GM18873 (cell line): ENCODE results near the gene APOBEC3A.
"Not testable (repeated sequence)": the region's sequence is repeated elsewhere in the genome, so short reads cannot be mapped to it uniquely, and the experiment has no call there.

Experiments
- ATAC-seq: cut with Tn5 transposase; IDR thresholded peaks from one replicate; pipeline ENCODE4 v1.9.1; 2021; ENCODE audit warnings: mild to moderate bottlenecking, moderate library complexity, moderate number of reproducible peaks; ENCODE audit not compliant: unreplicated experiment, low FRiP score

APOBEC3A gene

DNA sequence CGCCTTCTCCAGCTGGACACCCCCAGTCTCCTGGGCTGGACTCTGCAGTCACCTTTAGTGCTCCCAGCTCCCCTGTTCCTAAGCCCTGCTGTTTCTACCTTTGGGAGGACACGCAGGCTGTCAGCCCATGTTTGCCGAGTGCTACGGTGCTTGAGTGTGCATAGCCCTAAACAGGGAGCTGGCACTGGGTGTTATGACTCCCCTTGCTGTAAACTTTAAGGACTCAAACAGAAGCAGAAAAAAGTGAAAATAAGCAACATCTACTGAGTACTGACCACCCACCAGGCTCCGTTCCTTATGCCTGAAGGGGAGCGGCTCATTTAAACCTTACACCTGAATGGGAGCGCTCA, 17.4 kb downstream of the APOBEC3A start:
- ATAC-seq: no peak

GRCh38 chr22:38977289-38977688, 19.9 kb downstream of the APOBEC3A start:
- not testable (repeated sequence) for ATAC-seq

DNA sequence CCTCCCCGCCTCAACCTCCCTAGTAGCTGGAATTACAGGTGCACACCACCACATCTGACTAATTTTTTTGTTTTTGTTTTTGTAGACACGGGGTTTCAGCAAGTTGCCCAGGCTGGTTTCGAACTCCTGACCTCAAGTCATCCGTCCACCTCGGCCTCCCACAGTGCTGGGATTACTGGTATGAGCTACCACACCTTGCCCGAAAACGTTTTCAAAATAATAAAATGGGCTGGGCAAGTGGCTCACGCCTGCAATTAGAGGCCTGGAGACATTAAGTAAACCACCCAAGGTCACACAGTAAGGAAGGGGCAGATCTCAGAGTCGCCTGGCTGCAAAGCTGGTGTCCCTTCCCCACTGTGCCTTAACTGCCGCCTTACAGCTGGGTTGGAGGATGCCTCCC, 23.2 kb downstream of the APOBEC3A start:
- ATAC-seq: not testable (repeated sequence)

DNA sequence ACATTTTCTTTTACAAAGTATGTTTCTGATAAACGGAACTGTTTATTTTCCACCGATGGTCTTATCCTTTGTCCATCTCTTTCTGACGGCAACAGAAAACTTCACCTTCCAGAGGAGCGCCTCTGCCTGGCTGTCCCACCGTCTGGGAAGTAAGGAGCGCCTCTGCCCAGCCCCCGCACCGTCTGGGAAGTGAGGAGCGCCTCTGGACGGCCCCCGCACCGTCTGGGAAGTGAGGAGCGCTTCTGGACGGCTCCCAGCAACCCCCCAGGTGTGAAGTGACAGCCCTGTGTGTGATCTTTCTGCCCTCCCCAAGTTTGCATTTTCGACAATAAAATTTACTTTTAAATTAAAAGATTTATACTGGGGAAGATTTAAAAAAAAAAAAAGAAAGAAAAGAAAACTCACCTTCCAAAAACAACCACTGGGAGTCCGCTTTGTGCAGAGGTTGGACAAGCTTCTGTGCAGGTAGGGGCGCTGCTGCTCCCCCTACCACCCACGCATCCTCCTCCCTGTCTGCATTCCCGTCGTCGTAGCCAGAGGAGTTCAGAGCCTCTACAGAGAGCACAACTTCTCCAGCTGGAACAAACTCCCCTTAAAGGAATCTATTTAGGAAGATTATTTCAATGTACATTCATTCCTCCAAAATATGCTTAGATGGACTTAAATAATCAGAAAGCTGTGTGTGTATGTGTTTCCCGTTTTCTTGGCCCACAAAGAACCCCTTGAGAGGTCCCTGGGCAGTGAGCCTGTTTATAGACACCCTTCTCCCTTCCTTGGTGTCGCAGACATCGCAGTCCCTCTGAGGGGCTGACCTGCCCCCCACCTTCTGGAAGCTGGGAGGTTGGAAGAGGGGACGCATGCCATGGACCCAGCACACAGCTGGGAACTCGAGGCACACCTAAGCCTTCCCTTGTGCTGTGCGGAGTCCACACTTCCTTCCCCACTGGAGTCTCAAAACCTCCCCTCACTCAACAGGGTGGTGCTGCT, 23.9 kb downstream of the APOBEC3A start:
- no peak for ATAC-seq

- peak; percentile 39 for ATAC-seq
Measured at GRCh38 chr22:38981992-38982927, 24.9 kb downstream of the APOBEC3A start, which contains the start of gene APOBEC3B. Gene APOBEC3B (plus strand): TSS chr22:38982347. CDS start chr22:38982454, 107 bp downstream.

GRCh38 chr22:38984224-38984623, 26.8 kb downstream of the APOBEC3A start:
- no peak for ATAC-seq

GRCh38 chr22:38984784-38985757, 27.7 kb downstream of the APOBEC3A start:
- peak; percentile 68 for ATAC-seq

DNA sequence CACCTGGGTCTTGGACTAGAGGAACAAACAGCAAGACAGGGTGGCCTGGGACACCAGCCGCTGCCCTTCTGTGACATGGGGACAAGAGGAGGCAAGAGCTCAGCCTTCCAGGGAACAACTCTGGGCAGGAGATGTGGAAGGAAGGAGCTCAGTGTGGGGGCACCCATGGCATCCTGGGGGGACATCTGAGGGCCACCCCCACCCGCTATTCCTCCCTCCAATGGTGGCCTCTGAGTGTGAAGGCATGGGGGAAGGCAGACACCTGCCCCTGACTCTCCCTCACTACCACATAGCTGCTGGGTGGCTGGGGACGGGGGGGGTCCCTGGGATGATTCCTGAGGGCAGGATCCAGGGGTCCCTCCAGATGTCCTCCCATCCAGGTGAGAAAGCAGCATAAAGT, 29.2 kb downstream of the APOBEC3A start:
- no peak for ATAC-seq

DNA sequence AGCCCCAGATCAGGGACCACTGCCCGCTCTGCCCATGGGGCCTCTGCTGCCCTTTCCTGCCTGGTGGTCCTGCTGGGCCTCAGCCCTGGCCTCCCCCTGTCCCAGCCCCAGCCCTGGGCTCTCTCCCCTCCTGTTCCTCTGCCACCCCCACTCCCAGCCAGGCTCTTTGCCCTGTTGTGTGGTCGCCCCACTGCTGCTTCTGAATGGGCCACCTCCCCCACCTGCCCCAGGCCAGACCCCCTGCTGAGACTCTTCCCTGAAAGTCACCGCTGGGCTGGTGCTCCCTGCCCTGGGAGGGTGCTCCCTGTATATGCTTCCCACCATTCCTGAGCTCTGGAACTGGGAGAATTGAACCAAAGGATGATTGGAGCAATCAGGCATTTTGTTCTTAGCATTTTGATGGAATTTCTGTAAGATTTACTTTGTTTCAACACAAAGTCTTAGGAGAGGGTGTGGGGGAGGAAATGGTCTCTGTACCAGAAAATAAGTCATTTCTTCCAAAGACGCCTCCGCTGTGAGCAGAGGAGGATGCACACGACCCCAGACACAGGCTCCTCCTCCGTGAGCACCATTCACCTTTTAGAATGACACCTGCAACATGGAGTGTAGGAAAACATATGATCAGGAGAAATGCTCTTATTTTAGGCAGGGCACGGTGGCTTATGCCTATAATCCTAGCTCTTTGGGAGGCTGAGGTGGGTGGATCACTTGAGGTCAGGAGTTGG, 29.9 kb downstream of the APOBEC3A start:
- ATAC-seq: no peak

- ATAC-seq: no peak
Measured at GRCh38 chr22:38989466-38989865, 32.1 kb downstream of the APOBEC3A start.

- not testable (repeated sequence) for ATAC-seq
Measured at GRCh38 chr22:38992871-38993371, 35.5 kb downstream of the APOBEC3A start.

GRCh38 chr22:38996105-38996504, 38.7 kb downstream of the APOBEC3A start:
- no peak for ATAC-seq

- no peak for ATAC-seq
Measured at GRCh38 chr22:38997518-38997917, 40.1 kb downstream of the APOBEC3A start.

GRCh38 chr22:39003165-39003638, 45.8 kb downstream of the APOBEC3A start:
- ATAC-seq: no peak

- no peak for ATAC-seq
Measured at GRCh38 chr22:39007177-39007576, 49.8 kb downstream of the APOBEC3A start.

- ATAC-seq: not testable (repeated sequence)
Measured at GRCh38 chr22:39008271-39008850, 51.0 kb downstream of the APOBEC3A start.

GRCh38 chr22:39010946-39011345, 53.5 kb downstream of the APOBEC3A start:
- no peak for ATAC-seq
